ENCODE measurements around the gene MYO1E. TPM values are rescaled to one million over a fixed set of nuclear protein-coding genes. Genes with fewer than 3 reads are reported as not detected.
"Not testable (repeated sequence)": the region's sequence is repeated elsewhere in the genome, so short reads cannot be mapped to it uniquely, and the experiment has no call there.

The MYO1E gene
- total RNA-seq, 1 experiment from 2014 or later = 83.6 TPM

GRCh38 chr15:59394166-59394661 lies 21.5 kb upstream of the MYO1E start (continued):
- TF ChIP-seq, protein P1, sequence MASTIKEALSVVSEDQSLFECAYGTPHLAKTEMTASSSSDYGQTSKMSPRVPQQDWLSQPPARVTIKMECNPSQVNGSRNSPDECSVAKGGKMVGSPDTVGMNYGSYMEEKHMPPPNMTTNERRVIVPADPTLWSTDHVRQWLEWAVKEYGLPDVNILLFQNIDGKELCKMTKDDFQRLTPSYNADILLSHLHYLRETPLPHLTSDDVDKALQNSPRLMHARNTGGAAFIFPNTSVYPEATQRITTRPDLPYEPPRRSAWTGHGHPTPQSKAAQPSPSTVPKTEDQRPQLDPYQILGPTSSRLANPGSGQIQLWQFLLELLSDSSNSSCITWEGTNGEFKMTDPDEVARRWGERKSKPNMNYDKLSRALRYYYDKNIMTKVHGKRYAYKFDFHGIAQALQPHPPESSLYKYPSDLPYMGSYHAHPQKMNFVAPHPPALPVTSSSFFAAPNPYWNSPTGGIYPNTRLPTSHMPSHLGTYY (CRISPR knock-in tag; IDR thresholded peaks at IDR 0.05) = no peak
- no peak for TF ChIP-seq MXD4 (CRISPR knock-in tag; IDR thresholded peaks at IDR 0.05; ENCODE audit: borderline replicate concordance)

- Mint-ChIP-seq H3K36me3 (no peaks in the 10 kb centered on the region), H3K4me3 (no peak overlapping the region), H3K9me3 (no peaks in the 10 kb centered on the region), H3K27me3 (ENCODE audit: low read depth) (peaks cover 7% of the 10 kb centered on the region), H3K27ac (no peak overlapping the region), H3K4me1 (no peaks in the 10 kb centered on the region)
- TF ChIP-seq KAT7 (CRISPR knock-in tag; IDR thresholded peaks at IDR 0.05; ENCODE audit: borderline replicate concordance) = no peak
- no peak for TF ChIP-seq SMAD3 (CRISPR knock-in tag; IDR thresholded peaks at IDR 0.05; ENCODE audit: borderline replicate concordance)
- CTCF ChIA-PET = no interaction called here
- POLR2A ChIA-PET = no interaction called here
- ATAC-seq (peak; percentile 60), DNase-seq (ENCODE audit: low spot score) (no peak)
Observed at GRCh38 chr15:59392299-59392698, 19.6 kb upstream of the MYO1E start.

DNA sequence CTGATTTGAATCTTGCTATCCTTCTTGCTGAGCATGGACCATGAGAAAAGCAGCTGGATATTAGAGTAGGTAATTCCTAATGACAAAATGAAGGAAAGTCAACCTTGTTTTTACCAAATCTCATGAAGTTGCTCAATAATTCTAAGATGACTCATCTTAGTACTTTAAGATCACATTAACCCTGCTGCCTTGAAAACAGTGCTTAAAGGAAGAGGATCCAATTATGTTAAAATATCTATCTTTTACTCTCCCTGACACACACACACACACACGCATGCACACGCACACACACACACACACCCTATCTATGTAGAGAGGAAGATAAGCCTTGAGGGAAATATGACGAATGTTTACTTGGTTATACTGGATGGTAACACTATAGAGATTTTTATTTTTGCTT lies 16.0 kb upstream of the MYO1E start:
- Mint-ChIP-seq H3K27me3 (ENCODE audit: low read depth) (no peaks in the 10 kb centered on the region; the same call in 1 of the 2 replicates), H3K4me3 (no peak overlapping the region), H3K4me1 (no peaks in the 10 kb centered on the region), H3K27ac (no peak overlapping the region), H3K36me3 (no peaks in the 10 kb centered on the region), H3K9me3 (no peaks in the 10 kb centered on the region)
- no peak for DNase-seq (ENCODE audit: low spot score)
- ChIA-PET CTCF (no interaction called here), POLR2A (no interaction called here)
- no peak for ATAC-seq
- TF ChIP-seq CREM (CRISPR knock-in tag; IDR thresholded peaks at IDR 0.05) (no peak), ZNF232 (CRISPR knock-in tag; IDR thresholded peaks at IDR 0.05) (no peak), ZNF317 (CRISPR knock-in tag; IDR thresholded peaks at IDR 0.05; ENCODE audit: borderline replicate concordance, low read depth) (no peak), FOXP4 (CRISPR knock-in tag; IDR thresholded peaks at IDR 0.05) (no peak), TEAD4 (CRISPR knock-in tag; IDR thresholded peaks at IDR 0.05) (no peak), IRF2 (CRISPR knock-in tag; IDR thresholded peaks at IDR 0.05; ENCODE audit: borderline replicate concordance, low read depth) (no peak), ATF2 (CRISPR knock-in tag; IDR thresholded peaks at IDR 0.05; ENCODE audit: borderline replicate concordance, low read depth) (no peak), ZNF416 (CRISPR knock-in tag; IDR thresholded peaks at IDR 0.05) (no peak), NFE2L1 (CRISPR knock-in tag; IDR thresholded peaks at IDR 0.05) (no peak), IRF1 (CRISPR knock-in tag; IDR thresholded peaks at IDR 0.05) (no peak), TEAD1 (CRISPR knock-in tag; IDR thresholded peaks at IDR 0.05) (no peak)
- TF ChIP-seq, protein P2, sequence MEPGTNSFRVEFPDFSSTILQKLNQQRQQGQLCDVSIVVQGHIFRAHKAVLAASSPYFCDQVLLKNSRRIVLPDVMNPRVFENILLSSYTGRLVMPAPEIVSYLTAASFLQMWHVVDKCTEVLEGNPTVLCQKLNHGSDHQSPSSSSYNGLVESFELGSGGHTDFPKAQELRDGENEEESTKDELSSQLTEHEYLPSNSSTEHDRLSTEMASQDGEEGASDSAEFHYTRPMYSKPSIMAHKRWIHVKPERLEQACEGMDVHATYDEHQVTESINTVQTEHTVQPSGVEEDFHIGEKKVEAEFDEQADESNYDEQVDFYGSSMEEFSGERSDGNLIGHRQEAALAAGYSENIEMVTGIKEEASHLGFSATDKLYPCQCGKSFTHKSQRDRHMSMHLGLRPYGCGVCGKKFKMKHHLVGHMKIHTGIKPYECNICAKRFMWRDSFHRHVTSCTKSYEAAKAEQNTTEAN (CRISPR knock-in tag; IDR thresholded peaks at IDR 0.05) = no peak
- TF ChIP-seq, protein P3, sequence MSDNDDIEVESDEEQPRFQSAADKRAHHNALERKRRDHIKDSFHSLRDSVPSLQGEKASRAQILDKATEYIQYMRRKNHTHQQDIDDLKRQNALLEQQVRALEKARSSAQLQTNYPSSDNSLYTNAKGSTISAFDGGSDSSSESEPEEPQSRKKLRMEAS (CRISPR knock-in tag; IDR thresholded peaks at IDR 0.05) = no peak
- TF ChIP-seq, protein P4, sequence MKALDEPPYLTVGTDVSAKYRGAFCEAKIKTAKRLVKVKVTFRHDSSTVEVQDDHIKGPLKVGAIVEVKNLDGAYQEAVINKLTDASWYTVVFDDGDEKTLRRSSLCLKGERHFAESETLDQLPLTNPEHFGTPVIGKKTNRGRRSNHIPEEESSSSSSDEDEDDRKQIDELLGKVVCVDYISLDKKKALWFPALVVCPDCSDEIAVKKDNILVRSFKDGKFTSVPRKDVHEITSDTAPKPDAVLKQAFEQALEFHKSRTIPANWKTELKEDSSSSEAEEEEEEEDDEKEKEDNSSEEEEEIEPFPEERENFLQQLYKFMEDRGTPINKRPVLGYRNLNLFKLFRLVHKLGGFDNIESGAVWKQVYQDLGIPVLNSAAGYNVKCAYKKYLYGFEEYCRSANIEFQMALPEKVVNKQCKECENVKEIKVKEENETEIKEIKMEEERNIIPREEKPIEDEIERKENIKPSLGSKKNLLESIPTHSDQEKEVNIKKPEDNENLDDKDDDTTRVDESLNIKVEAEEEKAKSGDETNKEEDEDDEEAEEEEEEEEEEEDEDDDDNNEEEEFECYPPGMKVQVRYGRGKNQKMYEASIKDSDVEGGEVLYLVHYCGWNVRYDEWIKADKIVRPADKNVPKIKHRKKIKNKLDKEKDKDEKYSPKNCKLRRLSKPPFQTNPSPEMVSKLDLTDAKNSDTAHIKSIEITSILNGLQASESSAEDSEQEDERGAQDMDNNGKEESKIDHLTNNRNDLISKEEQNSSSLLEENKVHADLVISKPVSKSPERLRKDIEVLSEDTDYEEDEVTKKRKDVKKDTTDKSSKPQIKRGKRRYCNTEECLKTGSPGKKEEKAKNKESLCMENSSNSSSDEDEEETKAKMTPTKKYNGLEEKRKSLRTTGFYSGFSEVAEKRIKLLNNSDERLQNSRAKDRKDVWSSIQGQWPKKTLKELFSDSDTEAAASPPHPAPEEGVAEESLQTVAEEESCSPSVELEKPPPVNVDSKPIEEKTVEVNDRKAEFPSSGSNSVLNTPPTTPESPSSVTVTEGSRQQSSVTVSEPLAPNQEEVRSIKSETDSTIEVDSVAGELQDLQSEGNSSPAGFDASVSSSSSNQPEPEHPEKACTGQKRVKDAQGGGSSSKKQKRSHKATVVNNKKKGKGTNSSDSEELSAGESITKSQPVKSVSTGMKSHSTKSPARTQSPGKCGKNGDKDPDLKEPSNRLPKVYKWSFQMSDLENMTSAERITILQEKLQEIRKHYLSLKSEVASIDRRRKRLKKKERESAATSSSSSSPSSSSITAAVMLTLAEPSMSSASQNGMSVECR (CRISPR knock-in tag; IDR thresholded peaks at IDR 0.05; ENCODE audit: borderline replicate concordance) = no peak

- H3K4me3 Mint-ChIP-seq; DNase-seq (ENCODE audit: low spot score); POLR2A ChIA-PET; H3K27ac Mint-ChIP-seq; H3K36me3 Mint-ChIP-seq; H3K4me1 Mint-ChIP-seq; H3K9me3 Mint-ChIP-seq; CTCF ChIA-PET; H3K27me3 Mint-ChIP-seq (ENCODE audit: low read depth); ATAC-seq: not testable (repeated sequence)
Observed at GRCh38 chr15:59387196-59387878, 14.7 kb upstream of the MYO1E start.
